ENCODE data around the gene NGB.

Gene NGB

GRCh38 chr14:77248666-77249065 lies 22.3 kb downstream of the NGB start:
- Histone ChIP-seq H3K4me1 (no peaks in the 10 kb centered on the region), H3K9me3 (no peaks in the 10 kb centered on the region), H3K36me3 (no peaks in the 10 kb centered on the region), H3K27me3 (no peaks in the 10 kb centered on the region), H3K4me3 (ENCODE audit: low read depth, low read length) (no peak overlapping the region)
- DNase-seq = no peak
- TF ChIP-seq, protein P1, sequence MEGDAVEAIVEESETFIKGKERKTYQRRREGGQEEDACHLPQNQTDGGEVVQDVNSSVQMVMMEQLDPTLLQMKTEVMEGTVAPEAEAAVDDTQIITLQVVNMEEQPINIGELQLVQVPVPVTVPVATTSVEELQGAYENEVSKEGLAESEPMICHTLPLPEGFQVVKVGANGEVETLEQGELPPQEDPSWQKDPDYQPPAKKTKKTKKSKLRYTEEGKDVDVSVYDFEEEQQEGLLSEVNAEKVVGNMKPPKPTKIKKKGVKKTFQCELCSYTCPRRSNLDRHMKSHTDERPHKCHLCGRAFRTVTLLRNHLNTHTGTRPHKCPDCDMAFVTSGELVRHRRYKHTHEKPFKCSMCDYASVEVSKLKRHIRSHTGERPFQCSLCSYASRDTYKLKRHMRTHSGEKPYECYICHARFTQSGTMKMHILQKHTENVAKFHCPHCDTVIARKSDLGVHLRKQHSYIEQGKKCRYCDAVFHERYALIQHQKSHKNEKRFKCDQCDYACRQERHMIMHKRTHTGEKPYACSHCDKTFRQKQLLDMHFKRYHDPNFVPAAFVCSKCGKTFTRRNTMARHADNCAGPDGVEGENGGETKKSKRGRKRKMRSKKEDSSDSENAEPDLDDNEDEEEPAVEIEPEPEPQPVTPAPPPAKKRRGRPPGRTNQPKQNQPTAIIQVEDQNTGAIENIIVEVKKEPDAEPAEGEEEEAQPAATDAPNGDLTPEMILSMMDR (IDR thresholded peaks at IDR 0.05; ENCODE audit: low read depth, low read length) = no peak

DNA sequence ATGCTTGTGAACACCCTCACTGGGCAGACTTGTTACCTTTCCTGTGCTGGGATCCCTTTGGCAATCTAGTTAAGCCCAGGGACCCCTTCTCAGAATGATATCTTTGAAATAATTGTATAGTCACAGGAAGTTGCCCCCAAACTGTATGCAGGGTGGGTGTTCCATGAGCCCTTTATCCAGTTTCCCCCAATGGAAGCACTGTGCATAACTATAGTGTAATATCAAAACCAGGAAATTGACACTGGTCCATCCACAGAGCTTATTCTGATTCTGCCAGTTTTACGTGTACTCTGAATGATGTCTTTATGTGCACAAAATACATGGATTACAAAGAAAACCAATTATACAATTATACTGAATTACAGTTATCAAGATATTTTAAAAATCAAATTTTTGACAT lies 24.2 kb downstream of the NGB start:
- H3K4me1 ChIP-seq = no peaks in the 10 kb centered on the region
- H3K4me3 ChIP-seq (ENCODE audit: low read depth, low read length) = no peak overlapping the region
- TF ChIP-seq, protein P1 (IDR thresholded peaks at IDR 0.05; ENCODE audit: low read depth, low read length) = no peak
- H3K36me3 ChIP-seq = no peaks in the 10 kb centered on the region
- DNase-seq = no peak
- no peaks in the 10 kb centered on the region for H3K9me3 ChIP-seq
- no peaks in the 10 kb centered on the region for H3K27me3 ChIP-seq

DNA sequence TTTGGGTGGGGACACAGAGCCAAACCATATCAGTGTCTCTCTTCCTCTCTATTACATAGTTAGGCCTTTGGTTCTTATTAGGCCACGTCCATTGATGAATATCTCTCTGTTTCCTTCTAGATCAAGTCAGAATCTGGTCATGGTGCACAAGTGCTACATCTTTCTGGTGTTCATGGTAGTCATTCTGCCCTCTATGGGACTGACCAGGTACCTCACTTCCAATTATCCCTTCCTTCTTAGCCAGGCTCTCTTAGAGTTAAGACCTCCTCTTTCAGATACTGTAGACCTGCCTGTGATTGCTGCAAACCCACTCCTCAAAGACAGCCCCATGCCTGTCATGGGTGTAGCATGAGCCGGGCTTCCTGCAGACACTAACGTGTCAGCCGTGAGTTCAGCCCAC lies 25.2 kb downstream of the NGB start:
- no peak for DNase-seq
- Histone ChIP-seq H3K4me3 (ENCODE audit: low read depth, low read length) (no peak overlapping the region), H3K27me3 (no peaks in the 10 kb centered on the region), H3K4me1 (no peaks in the 10 kb centered on the region), H3K36me3 (no peaks in the 10 kb centered on the region), H3K9me3 (no peaks in the 10 kb centered on the region)
- TF ChIP-seq, protein P1 (IDR thresholded peaks at IDR 0.05; ENCODE audit: low read depth, low read length) = peak; percentile 30

DNA sequence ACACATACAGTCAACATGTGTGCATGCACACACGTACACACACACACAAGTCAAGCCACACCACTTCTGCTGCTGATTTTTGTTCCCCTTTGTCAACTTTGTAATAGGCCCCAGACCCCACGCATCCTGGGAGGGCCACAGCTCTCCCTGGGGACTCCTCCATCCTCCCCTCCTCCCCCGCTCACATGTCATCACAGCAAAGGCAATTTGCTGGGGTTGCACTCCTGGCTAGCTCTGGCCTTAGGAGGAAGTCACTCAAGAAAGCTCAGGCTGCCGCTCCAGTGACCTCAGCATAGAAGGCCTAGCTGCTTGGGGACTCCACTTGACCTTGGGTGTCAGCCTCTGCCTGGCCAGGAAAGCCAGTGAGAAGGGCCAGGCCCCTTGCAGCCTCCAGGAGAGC lies 27.2 kb downstream of the NGB start:
- DNase-seq = no peak

DNA sequence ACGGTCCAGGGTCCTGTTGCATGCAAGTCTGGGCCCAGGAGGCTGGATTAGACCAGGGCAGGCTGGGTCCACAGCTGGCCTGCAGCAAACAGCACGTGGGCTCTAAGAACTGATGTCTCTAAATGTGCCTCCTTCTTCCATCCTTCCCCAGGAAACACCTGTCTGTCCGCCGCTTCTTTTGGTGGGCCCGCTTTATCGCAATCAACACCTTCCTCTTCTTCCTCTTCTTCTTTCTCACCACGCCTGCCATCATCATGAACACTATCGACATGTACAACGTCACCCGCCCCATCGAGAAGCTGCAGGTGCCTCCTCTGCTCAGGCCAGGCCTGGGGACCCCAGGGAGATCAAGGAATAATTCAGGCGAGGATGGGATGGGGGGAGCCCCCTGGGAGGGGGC lies 28.3 kb downstream of the NGB start:
- no peaks in the 10 kb centered on the region for H3K4me1 ChIP-seq
- TF ChIP-seq, protein P1 (IDR thresholded peaks at IDR 0.05; ENCODE audit: low read depth, low read length) = no peak
- H3K9me3 ChIP-seq = no peaks in the 10 kb centered on the region; the same call in 1 of the 2 replicates
- H3K27me3 ChIP-seq = no peaks in the 10 kb centered on the region
- no peaks in the 10 kb centered on the region for H3K36me3 ChIP-seq
- no peak for DNase-seq
- no peak overlapping the region for H3K4me3 ChIP-seq (ENCODE audit: low read depth, low read length)

More for the DNA sequence above, 27.2 kb downstream of the NGB start:
- Histone ChIP-seq H3K4me1 (no peaks in the 10 kb centered on the region), H3K27me3 (no peaks in the 10 kb centered on the region), H3K36me3 (no peaks in the 10 kb centered on the region), H3K4me3 (ENCODE audit: low read depth, low read length) (no peak overlapping the region), H3K9me3 (no peaks in the 10 kb centered on the region)
- TF ChIP-seq, protein P1 (IDR thresholded peaks at IDR 0.05; ENCODE audit: low read depth, low read length) = no peak

GRCh38 chr14:77241955-77242354 lies 29.1 kb downstream of the NGB start:
- no peak overlapping the region for H3K4me3 ChIP-seq (ENCODE audit: low read depth, low read length)
- H3K27me3 ChIP-seq = no peaks in the 10 kb centered on the region
- no peaks in the 10 kb centered on the region; the same call in 1 of the 2 replicates for H3K9me3 ChIP-seq
- no peak for DNase-seq
- no peaks in the 10 kb centered on the region for H3K4me1 ChIP-seq
- TF ChIP-seq, protein P1 (IDR thresholded peaks at IDR 0.05; ENCODE audit: low read depth, low read length) = no peak
- no peaks in the 10 kb centered on the region for H3K36me3 ChIP-seq

All from BE2C (cell line).